Thoracic aorta (tissue), 2 donors: ENCODE results near the gene SNCB. TPM values are rescaled to one million over a fixed set of nuclear protein-coding genes. Genes with fewer than 3 reads are reported as not detected.

Experiments
- ATAC-seq: fragments of 150-250 bp; one replicate; pipeline ENCODE4 v1.8.0; 2017; ENCODE audit warnings: low read depth; ENCODE audit not compliant: insufficient number of reproducible peaks, low FRiP score
- DNase-seq: peaks from one replicate; pipeline ENCODE4 v3.0.0-alpha.2; 2020; ENCODE audit warnings: low spot score
- H3K27ac ChIP-seq, 2 donors: fragments of 200-600 bp; sonication (generic); 1 replicate in 1 of 2; 2 replicates in 1 of 2; pipeline ENCODE4 v1.5.1; 2016; ENCODE audit warnings: mild to moderate bottlenecking in 2 of 2, moderate library complexity in 2 of 2
- H3K27me3 ChIP-seq: fragments of 200-600 bp; sonication (generic); replicated peaks from 2 replicates; pipeline ENCODE4 v1.6.0; 2016; ENCODE audit warnings: mild to moderate bottlenecking; ENCODE audit not compliant: insufficient read depth
- H3K36me3 ChIP-seq: fragments of 200-600 bp; sonication (generic); one replicate; pipeline ENCODE4 v1.5.1; 2016
- H3K4me1 ChIP-seq, 2 donors: fragments of 200-600 bp; sonication (generic); 1 replicate in 1 of 2; 2 replicates in 1 of 2; pipeline versions ENCODE4 v1.5.1 to v1.6.0; 2016; ENCODE audit warnings: low read depth in 2 of 2, mild to moderate bottlenecking in 1 of 2; ENCODE audit not compliant: control insufficient read depth in 1 of 2
- H3K4me3 ChIP-seq: fragments of 200-600 bp; sonication (generic); 2 replicates; pipeline ENCODE4 v1.5.1; 2016; ENCODE audit warnings: mild to moderate bottlenecking
- H3K9me3 ChIP-seq: fragments of 200-600 bp; sonication (generic); 2 replicates; pipeline ENCODE4 v1.5.1; 2016
- CTCF ChIP-seq: fragments of 200-600 bp; sonication (generic); IDR thresholded peaks from one replicate; pipeline ENCODE4 v1.5.1; 2019; ENCODE audit warnings: antibody characterized with exemption
- total RNA-seq, 2 donors: library from RNA; depleted of rRNA; stranded (reverse); fragments of >200 nt; gene quantifications; one replicate each; pipeline versions ENCODE4 v1.1.0 to v1.2.3, GENCODE V29; 2016

SNCB gene
- total RNA-seq, 2 donors from 2014 or later = not detected

- no peak for ATAC-seq
- Histone ChIP-seq H3K4me3 (no peak overlapping the region), H3K27me3 (peaks cover 16% of the 10 kb centered on the region), H3K9me3 (no peaks in the 10 kb centered on the region), H3K4me1 (peaks cover 13 to 17% of the 10 kb centered on the region in 2 donors), H3K36me3 (no peaks in the 10 kb centered on the region), H3K27ac (no peak overlapping the region)
- no peak for DNase-seq
- no peak for TF ChIP-seq CTCF
These were observed 1.3 kb upstream of the SNCB start for GRCh38 chr5:176631383-176632200.

GRCh38 chr5:176630681-176631222 lies 418 bp upstream of the SNCB start:
- Histone ChIP-seq H3K36me3 (no peaks in the 10 kb centered on the region), H3K27ac (no peak overlapping the region), H3K4me1 (peaks cover 13 to 17% of the 10 kb centered on the region in 2 donors), H3K9me3 (no peaks in the 10 kb centered on the region), H3K27me3 (peaks cover 16% of the 10 kb centered on the region), H3K4me3 (peak overlapping the region; percentile 66)
- no peak for TF ChIP-seq CTCF
- no peak for DNase-seq
- no peak for ATAC-seq

- H3K9me3 ChIP-seq = no peaks in the 10 kb centered on the region
- peaks cover 16% of the 10 kb centered on the region for H3K27me3 ChIP-seq
- no peak for TF ChIP-seq CTCF
- no peak for DNase-seq
- no peak for ATAC-seq
- no peak overlapping the region for H3K27ac ChIP-seq
- H3K36me3 ChIP-seq = no peaks in the 10 kb centered on the region
- peaks cover 13 to 17% of the 10 kb centered on the region in 2 donors for H3K4me1 ChIP-seq
- H3K4me3 ChIP-seq = no peak overlapping the region
These were observed 949 bp downstream of the SNCB start for GRCh38 chr5:176629317-176629852.

GRCh38 chr5:176628406-176629228 lies 1.7 kb downstream of the SNCB start:
- peak overlapping the region in 1 of 2 donors; percentile 5 for H3K27ac ChIP-seq
- no peak overlapping the region for H3K4me3 ChIP-seq
- H3K27me3 ChIP-seq = peaks cover 16% of the 10 kb centered on the region
- DNase-seq = no peak
- H3K36me3 ChIP-seq = no peaks in the 10 kb centered on the region
- no peak for ATAC-seq
- H3K9me3 ChIP-seq = no peaks in the 10 kb centered on the region
- TF ChIP-seq CTCF = no peak
- peaks cover 13 to 17% of the 10 kb centered on the region in 2 donors for H3K4me1 ChIP-seq

- H3K27me3 ChIP-seq = peaks cover 16% of the 10 kb centered on the region
- ATAC-seq (no peak), DNase-seq (no peak)
- peaks cover 13 to 17% of the 10 kb centered on the region in 2 donors for H3K4me1 ChIP-seq
- H3K9me3 ChIP-seq = no peaks in the 10 kb centered on the region
- no peak overlapping the region for H3K27ac ChIP-seq
- TF ChIP-seq CTCF = no peak
- H3K36me3 ChIP-seq = no peaks in the 10 kb centered on the region
- H3K4me3 ChIP-seq = no peak overlapping the region
These were observed 2.8 kb downstream of the SNCB start for GRCh38 chr5:176627582-176627981.
